Progenitor cell of endocrine pancreas (in vitro differentiated cells): ENCODE results near the gene DVL1. TPM values are rescaled to one million over a fixed set of nuclear protein-coding genes. Genes with fewer than 3 reads are reported as not detected.

Source experiments
- DNase-seq: peaks from one replicate; pipeline ENCODE4 v3.0.0; 2021; ENCODE audit warnings: low spot score; ENCODE audit not compliant: unreplicated experiment
- H3K27ac Mint-ChIP-seq: 2 replicates; pipeline ENCODE4 v1.8.0; 2021; ENCODE audit warnings: mild to moderate bottlenecking, moderate library complexity, mixed read lengths
- H3K27me3 Mint-ChIP-seq: 2 replicates; pipeline ENCODE4 v1.8.0; 2021; ENCODE audit warnings: mixed read lengths
- H3K36me3 Mint-ChIP-seq: 2 replicates; pipeline ENCODE4 v1.8.0; 2022; ENCODE audit warnings: mixed read lengths; ENCODE audit not compliant: insufficient read depth
- H3K4me1 Mint-ChIP-seq: 2 replicates; pipeline ENCODE4 v1.8.0; 2021; ENCODE audit warnings: low read depth, mixed read lengths
- H3K4me3 Mint-ChIP-seq: 2 replicates; pipeline ENCODE4 v1.8.0; 2021; ENCODE audit warnings: low read depth, mild to moderate bottlenecking, moderate library complexity, mixed read lengths
- H3K9me3 Mint-ChIP-seq: 2 replicates; pipeline ENCODE4 v1.8.0; 2021; ENCODE audit warnings: low read depth, mixed read lengths
- CTCF ChIP-seq: fragments of 200-600 bp; sonication (generic); IDR thresholded peaks from one replicate; pipeline ENCODE4 v1.5.0; 2021; ENCODE audit warnings: antibody characterized with exemption, mild to moderate bottlenecking; ENCODE audit not compliant: unreplicated experiment
- total RNA-seq: library from RNA; stranded (reverse); gene quantifications from 2 replicates; pipeline ENCODE4 v1.2.1, GENCODE V29; 2021

DVL1 gene
- total RNA-seq, 1 donor from 2014 or later = 60.1 TPM

GRCh38 chr1:1358433-1359271 lies 9.4 kb upstream of the DVL1 start, which contains the start of gene MXRA8:
MXRA8 (minus strand) TSS chr1:1358555; CDS start chr1:1358504, 51 bp downstream.
- no peak for TF ChIP-seq CTCF
- H3K4me1 Mint-ChIP-seq = peaks cover 16% of the 10 kb centered on the region
- peaks cover 16% of the 10 kb centered on the region for H3K27me3 Mint-ChIP-seq
- DNase-seq = peak; percentile 21
- H3K4me3 Mint-ChIP-seq = peak within 1 kb of the TSS; percentile 69
- H3K9me3 Mint-ChIP-seq = no peaks in the 10 kb centered on the region
- H3K36me3 Mint-ChIP-seq = no peaks in the 10 kb centered on the region
- H3K27ac Mint-ChIP-seq = peak within 1 kb of the TSS; percentile 92

- Mint-ChIP-seq H3K4me1 (peaks cover 16% of the 10 kb centered on the region), H3K36me3 (no peaks in the 10 kb centered on the region), H3K9me3 (no peaks in the 10 kb centered on the region), H3K27ac (peak overlapping the region; percentile 92), H3K4me3 (peak overlapping the region; percentile 69), H3K27me3 (peaks cover 18% of the 10 kb centered on the region)
- no peak for DNase-seq
- TF ChIP-seq CTCF = no peak
Measured at GRCh38 chr1:1357871-1358432, 8.7 kb upstream of the DVL1 start.

DNA sequence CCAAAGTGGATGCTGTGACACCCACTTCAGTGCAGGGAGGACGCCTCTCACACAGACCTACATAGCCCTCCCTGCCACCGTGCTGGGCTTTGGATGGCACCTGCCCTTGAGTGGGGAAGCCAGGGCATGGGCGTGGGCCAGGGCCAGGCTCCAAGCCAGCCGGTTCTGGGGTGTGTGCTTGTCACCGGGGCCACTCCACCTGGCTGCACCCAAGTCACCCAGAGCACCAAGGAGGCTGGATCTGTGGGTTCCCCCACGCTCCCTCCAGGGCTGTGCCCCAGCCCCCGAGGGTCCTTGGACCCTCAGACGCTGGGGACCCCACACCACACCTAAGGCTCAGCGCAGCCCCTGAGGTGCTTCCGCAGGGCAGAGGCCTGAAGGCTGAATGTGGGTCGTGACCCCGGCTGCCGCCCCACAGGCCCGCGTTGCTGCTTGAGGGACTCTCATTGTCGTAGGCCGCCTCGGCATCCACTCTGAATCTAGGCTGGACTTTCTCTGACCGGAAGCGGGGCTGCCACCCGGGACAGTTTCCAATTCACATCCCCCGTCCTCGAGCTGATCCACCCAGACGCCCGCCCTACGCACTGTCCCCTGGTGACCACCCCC lies 7.7 kb upstream of the DVL1 start:
- no peak for TF ChIP-seq CTCF
- Mint-ChIP-seq H3K9me3 (no peaks in the 10 kb centered on the region), H3K36me3 (no peaks in the 10 kb centered on the region), H3K4me1 (peaks cover 14% of the 10 kb centered on the region), H3K27ac (no peak overlapping the region), H3K27me3 (peaks cover 23% of the 10 kb centered on the region), H3K4me3 (peak overlapping the region; percentile 69)
- DNase-seq = no peak

DNA sequence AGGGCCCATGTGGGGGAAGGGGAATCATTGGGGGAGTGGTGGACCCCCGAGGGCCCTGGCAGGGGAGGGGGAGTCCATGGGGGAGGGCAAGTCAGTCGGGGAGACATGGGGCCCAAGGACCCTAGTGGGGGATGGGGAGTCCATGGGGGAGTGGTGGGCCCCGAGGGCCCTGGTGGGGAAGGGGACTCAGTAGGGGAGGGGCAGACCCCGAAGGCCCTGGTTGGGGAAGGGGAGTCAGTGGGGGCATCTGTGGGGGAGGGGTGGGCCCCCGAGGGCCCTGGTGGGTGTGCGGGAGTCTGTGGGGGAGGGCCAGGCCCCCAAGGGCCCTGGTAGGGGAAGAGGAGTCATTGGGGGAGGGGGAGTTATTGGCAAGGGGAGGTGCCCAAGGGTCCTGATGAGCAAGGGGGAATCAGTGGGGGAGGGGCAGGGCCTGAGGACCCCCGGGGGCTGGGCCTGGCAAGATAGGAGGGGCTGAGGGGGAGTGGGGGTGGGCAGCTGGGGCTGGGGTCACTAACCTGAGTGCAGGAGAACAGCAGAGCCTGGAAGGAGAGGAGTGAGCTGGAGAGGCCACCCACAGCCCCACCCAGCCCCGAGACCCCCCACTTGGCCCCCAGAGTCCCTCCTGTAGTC lies 7.1 kb upstream of the DVL1 start:
- H3K27me3 Mint-ChIP-seq = peaks cover 22% of the 10 kb centered on the region
- no peak for DNase-seq
- H3K4me3 Mint-ChIP-seq = no peak overlapping the region
- H3K4me1 Mint-ChIP-seq = peaks cover 14% of the 10 kb centered on the region
- no peak overlapping the region for H3K27ac Mint-ChIP-seq
- H3K36me3 Mint-ChIP-seq = no peaks in the 10 kb centered on the region
- no peaks in the 10 kb centered on the region for H3K9me3 Mint-ChIP-seq
- no peak for TF ChIP-seq CTCF

DNA sequence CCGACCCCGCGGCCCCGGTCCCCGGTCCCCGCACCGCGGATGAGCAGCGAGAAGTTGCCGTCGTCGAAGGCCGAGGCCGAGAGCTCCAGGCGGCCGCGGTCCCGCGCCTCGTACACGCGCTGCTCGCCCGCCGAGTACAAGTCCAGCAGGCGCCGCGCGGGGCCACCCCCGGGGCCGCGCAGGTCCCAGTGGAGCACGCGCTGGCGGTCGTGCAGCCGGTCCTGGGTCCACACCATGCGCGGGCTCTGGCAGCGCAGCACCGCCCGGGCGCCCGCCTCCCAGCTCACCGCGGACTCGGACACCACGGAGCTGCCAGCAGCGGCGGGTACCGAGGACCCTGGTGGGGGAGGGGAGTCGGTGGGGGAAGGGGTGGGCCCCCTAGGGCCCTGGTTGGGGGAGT lies 6.2 kb upstream of the DVL1 start:
- H3K4me1 Mint-ChIP-seq = peaks cover 12% of the 10 kb centered on the region
- H3K9me3 Mint-ChIP-seq = no peaks in the 10 kb centered on the region
- H3K4me3 Mint-ChIP-seq = no peak overlapping the region
- H3K27me3 Mint-ChIP-seq = peaks cover 17% of the 10 kb centered on the region
- H3K36me3 Mint-ChIP-seq = no peaks in the 10 kb centered on the region
- no peak for TF ChIP-seq CTCF
- no peak for DNase-seq
- H3K27ac Mint-ChIP-seq = no peak overlapping the region
